ENCODE results near the gene PTPRM. TPM values are rescaled to one million over a fixed set of nuclear protein-coding genes. Genes with fewer than 3 reads are reported as not detected.

Gene PTPRM
- total RNA-seq, 1 donor from 2014 or later: 11.5 TPM

DNA sequence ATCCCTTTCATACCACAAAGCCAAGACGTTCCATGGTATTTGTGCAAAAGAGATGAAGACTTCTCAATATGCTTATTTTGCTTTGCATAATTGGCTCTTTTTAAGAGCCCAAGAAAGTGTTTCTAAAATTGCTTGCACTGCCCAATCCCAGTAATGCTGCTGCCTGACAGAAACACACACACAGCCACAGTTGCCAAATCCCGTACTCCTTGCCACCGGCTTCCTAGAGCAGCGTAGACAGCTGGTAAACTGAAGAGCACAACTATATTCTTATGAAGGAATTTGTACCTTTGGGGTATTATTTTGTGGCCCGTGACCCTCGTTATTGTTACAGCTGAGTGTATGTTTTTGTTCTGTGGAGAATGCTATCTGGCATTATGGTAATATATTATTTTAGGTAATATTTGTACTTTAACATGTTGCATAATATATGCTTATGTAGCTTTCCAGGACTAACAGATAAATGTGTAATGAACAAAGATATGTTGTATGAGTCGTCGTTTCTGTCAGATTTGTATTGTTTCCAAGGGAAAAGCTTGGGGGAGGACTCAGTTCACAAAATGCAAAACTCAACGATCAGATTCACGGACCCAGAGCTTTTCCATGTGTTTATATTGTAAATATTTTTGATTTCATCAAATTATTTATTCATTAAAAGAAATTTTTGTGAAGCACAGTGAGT, 839.2 kb downstream of the PTPRM start:
- Mint-ChIP-seq H3K27me3 (no peaks in the 10 kb centered on the region), H3K27ac (no peak overlapping the region), H3K9me3 (peaks cover 15% of the 10 kb centered on the region), H3K36me3 (ENCODE audit: low read depth) (no peaks in the 10 kb centered on the region), H3K4me3 (no peak overlapping the region), H3K4me1 (no peaks in the 10 kb centered on the region)
- intact Hi-C loops (cut with micrococcal nuclease): no loop called here
- DNase-seq: no peak

GRCh38 chr18:8406868-8407250, 839.7 kb downstream of the PTPRM start:
- Mint-ChIP-seq H3K27ac (no peak overlapping the region), H3K36me3 (ENCODE audit: low read depth) (no peaks in the 10 kb centered on the region), H3K9me3 (peaks cover 17% of the 10 kb centered on the region), H3K4me1 (no peaks in the 10 kb centered on the region), H3K4me3 (no peak overlapping the region), H3K27me3 (no peaks in the 10 kb centered on the region)
- no peak for DNase-seq
- intact Hi-C loops (cut with micrococcal nuclease): no loop called here

DNA sequence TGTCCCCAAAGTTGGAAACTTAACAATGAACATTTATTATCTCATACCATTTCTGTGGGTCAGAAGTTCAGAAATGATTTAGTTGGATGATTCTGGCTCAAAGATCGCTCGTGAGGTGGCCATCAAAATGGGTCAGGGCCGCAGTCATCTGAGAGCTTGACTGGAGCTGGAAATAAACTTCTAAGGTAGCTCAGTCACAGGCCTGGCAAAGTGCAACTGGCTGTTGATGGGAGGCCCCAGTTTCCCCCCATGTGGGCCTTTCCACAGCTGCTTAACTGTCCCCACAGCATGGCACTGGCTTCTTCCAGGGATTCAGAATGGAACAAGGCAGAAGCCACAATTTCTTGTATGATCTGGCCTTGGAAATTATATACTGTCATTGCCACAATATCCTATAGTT, 842.0 kb downstream of the PTPRM start:
- no peaks in the 10 kb centered on the region for H3K36me3 Mint-ChIP-seq (ENCODE audit: low read depth)
- no peak overlapping the region for H3K4me3 Mint-ChIP-seq
- no peaks in the 10 kb centered on the region for H3K27me3 Mint-ChIP-seq
- no peak overlapping the region for H3K27ac Mint-ChIP-seq
- H3K9me3 Mint-ChIP-seq: peaks cover 24% of the 10 kb centered on the region
- no peak for DNase-seq
- H3K4me1 Mint-ChIP-seq: no peaks in the 10 kb centered on the region
- intact Hi-C loops (cut with micrococcal nuclease): no loop called here

GRCh38 chr18:8411492-8411891, 844.4 kb downstream of the PTPRM start:
- H3K36me3 Mint-ChIP-seq (ENCODE audit: low read depth): no peaks in the 10 kb centered on the region
- no peaks in the 10 kb centered on the region for H3K27me3 Mint-ChIP-seq
- no peak overlapping the region for H3K27ac Mint-ChIP-seq
- H3K4me3 Mint-ChIP-seq: no peak overlapping the region
- intact Hi-C loops (cut with micrococcal nuclease): no loop called here
- no peaks in the 10 kb centered on the region for H3K4me1 Mint-ChIP-seq
- DNase-seq: no peak
- peaks cover 24% of the 10 kb centered on the region for H3K9me3 Mint-ChIP-seq

- H3K4me3 Mint-ChIP-seq: no peak overlapping the region
- no peaks in the 10 kb centered on the region for H3K27me3 Mint-ChIP-seq
- no peaks in the 10 kb centered on the region for H3K4me1 Mint-ChIP-seq
- DNase-seq: no peak
- H3K36me3 Mint-ChIP-seq (ENCODE audit: low read depth): no peaks in the 10 kb centered on the region
- intact Hi-C loops (cut with micrococcal nuclease): no loop called here
- peaks cover 24% of the 10 kb centered on the region for H3K9me3 Mint-ChIP-seq
- H3K27ac Mint-ChIP-seq: no peak overlapping the region
Measured at GRCh38 chr18:8412117-8412516, 845.0 kb downstream of the PTPRM start.

- Mint-ChIP-seq H3K9me3 (peaks cover 24% of the 10 kb centered on the region), H3K4me3 (no peak overlapping the region), H3K36me3 (ENCODE audit: low read depth) (no peaks in the 10 kb centered on the region)
Measured at GRCh38 chr18:8413189-8413588, 846.1 kb downstream of the PTPRM start.

GRCh38 chr18:8413751-8414150, 846.6 kb downstream of the PTPRM start:
- Mint-ChIP-seq H3K27me3 (no peaks in the 10 kb centered on the region), H3K36me3 (ENCODE audit: low read depth) (no peaks in the 10 kb centered on the region), H3K27ac (no peak overlapping the region), H3K4me3 (no peak overlapping the region), H3K9me3 (peaks cover 24% of the 10 kb centered on the region), H3K4me1 (no peaks in the 10 kb centered on the region)
- DNase-seq: no peak
- intact Hi-C loops (cut with micrococcal nuclease): no loop called here

More at GRCh38 chr18:8413189-8413588, 846.1 kb downstream of the PTPRM start:
- intact Hi-C loops (cut with micrococcal nuclease): no loop called here
- Mint-ChIP-seq H3K27me3 (no peaks in the 10 kb centered on the region), H3K4me1 (no peaks in the 10 kb centered on the region), H3K27ac (no peak overlapping the region)
- DNase-seq: no peak

DNA sequence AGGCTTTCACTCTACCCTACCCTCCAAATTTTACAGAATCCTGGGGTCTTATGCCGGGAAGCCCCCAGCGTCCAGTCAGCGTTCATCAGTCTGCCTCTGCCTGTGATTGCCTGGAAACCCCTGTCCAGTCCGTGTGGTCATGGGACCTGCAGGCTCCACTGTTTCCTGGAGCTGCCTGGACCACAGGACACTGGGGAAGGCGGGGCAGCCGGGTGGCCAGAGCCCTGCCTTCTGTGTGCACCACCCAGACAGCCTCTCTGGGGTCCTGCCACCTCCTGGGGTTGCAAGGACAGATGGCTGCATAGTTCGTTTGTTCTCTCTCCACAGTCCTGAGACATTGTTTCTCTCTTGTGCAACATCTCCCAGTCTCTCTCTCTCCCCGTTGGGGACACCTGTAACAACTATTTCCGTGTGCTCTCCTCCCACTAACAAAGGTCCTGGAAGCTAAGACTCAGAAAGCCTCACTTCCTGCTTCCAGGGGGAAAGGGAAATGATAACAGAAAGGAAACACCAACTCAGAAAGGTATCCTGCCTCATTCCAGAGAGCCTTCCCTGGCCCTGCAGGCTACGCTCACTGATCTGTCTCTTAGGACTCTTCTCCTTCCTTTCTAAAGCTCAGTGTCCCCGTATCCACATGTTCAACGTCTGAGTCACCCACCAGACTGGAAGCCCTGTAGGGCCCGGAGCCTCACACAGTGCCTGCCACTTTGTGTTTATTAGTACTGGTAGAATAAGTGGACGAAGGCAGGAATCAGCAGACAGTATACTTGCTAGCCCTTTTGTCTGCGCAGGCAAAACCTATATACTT, 849.3 kb downstream of the PTPRM start:
- no peaks in the 10 kb centered on the region for H3K27me3 Mint-ChIP-seq
- no peaks in the 10 kb centered on the region for H3K4me1 Mint-ChIP-seq
- H3K27ac Mint-ChIP-seq: no peak overlapping the region
- peaks cover 8% of the 10 kb centered on the region for H3K9me3 Mint-ChIP-seq
- H3K4me3 Mint-ChIP-seq: no peak overlapping the region
- intact Hi-C loops (cut with micrococcal nuclease): no loop called here
- no peak for DNase-seq
- no peaks in the 10 kb centered on the region for H3K36me3 Mint-ChIP-seq (ENCODE audit: low read depth)

DNA sequence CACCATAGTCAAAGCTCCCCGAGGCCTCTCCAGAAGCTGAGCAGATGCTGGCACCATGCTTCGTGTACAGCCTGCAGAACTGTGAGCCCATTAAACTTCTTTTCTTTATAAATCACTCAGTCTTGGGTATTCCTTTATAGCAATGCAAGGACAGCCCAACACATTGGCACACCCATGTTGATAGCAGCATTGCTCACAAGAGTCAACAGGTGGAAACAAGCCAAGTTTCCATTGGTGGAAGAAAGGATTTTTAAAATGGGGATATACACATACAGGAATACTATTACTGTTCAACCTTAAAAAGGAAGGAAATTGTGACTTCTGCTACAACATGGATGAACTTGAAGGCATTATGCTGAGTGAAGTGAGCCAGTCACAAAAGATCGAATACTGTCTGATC, 855.3 kb downstream of the PTPRM start:
- Mint-ChIP-seq H3K9me3 (no peaks in the 10 kb centered on the region), H3K4me3 (no peak overlapping the region), H3K36me3 (ENCODE audit: low read depth) (no peaks in the 10 kb centered on the region), H3K4me1 (no peaks in the 10 kb centered on the region), H3K27me3 (no peaks in the 10 kb centered on the region), H3K27ac (no peak overlapping the region)
- intact Hi-C loops (cut with micrococcal nuclease): no loop called here
- no peak for DNase-seq

DNA sequence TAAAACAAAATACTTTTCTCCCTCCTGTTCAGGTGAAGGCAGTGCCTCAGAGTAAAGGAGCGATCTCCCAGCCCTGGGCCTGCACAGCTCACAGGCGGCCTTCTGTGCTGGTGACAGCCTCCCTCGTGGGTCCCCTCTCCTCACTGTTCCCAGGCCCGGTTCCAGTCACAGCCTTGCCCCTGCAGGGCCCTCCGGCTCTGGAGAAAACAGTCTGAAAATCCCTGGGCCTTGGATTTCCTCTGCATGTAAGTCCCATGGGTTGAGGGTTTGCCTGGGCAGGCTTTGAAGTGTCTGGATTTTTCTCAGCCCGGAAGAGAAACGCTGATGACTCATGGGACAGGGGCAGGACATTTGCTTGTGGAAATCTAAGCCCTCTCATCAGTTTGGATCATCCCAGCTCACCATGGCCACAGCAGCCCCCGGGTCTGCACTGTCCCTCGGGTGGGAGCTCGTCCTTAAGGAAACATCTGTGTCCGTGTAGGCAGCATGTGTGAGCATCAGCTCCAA, 856.0 kb downstream of the PTPRM start:
- Mint-ChIP-seq H3K4me3 (no peak overlapping the region), H3K36me3 (ENCODE audit: low read depth) (no peaks in the 10 kb centered on the region), H3K27ac (no peak overlapping the region), H3K4me1 (no peaks in the 10 kb centered on the region), H3K27me3 (no peaks in the 10 kb centered on the region), H3K9me3 (no peaks in the 10 kb centered on the region)
- intact Hi-C loops (cut with micrococcal nuclease): no loop called here
- DNase-seq: no peak

GRCh38 chr18:8424481-8424880, 857.4 kb downstream of the PTPRM start:
- H3K27ac Mint-ChIP-seq: no peak overlapping the region
- DNase-seq: no peak
- no peaks in the 10 kb centered on the region for H3K27me3 Mint-ChIP-seq
- intact Hi-C loops (cut with micrococcal nuclease): no loop called here
- H3K4me3 Mint-ChIP-seq: no peak overlapping the region
- H3K9me3 Mint-ChIP-seq: no peaks in the 10 kb centered on the region
- H3K36me3 Mint-ChIP-seq (ENCODE audit: low read depth): no peaks in the 10 kb centered on the region
- no peaks in the 10 kb centered on the region for H3K4me1 Mint-ChIP-seq

DNA sequence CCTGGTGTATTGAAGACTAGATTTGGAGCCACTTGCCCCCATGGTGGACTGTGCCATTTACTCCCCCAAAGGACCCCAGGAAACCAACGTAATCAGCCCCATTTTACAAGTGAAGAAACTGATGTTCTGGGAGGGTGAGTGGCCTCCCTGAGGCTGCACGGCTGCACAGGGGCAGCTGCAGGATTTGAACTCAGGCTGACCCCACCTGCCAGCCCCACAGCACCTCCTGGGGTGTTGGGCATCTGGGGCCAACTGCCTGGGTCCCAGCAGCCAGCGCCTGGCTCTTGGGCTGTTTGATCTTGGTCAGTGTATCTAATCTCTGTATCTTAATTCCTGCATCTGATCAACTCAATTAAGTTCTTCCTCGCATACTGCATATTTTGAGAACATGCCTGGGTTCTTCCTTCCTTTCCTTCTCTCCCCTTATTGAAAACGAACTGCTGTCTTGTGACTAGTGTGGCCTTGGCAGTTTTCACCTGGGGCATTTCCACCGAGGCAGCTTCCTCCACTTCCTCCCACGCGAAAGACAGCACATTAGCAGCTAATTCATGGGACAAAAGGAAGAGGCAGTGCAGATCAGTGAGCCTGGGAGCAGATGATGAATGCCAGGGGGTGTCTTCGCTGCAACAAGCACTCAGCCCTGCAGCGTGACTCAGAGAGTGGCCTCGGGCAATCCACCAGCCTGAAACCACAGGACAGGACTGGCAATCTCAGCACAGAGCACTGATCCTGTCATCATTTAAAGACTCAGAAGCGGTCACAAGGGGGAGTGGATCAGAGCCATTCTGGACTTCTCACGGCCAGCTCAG, 858.0 kb downstream of the PTPRM start:
- H3K27me3 Mint-ChIP-seq: no peaks in the 10 kb centered on the region
- DNase-seq: no peak
- H3K4me3 Mint-ChIP-seq: no peak overlapping the region
- intact Hi-C loops (cut with micrococcal nuclease): no loop called here
- H3K9me3 Mint-ChIP-seq: no peaks in the 10 kb centered on the region
- no peak overlapping the region for H3K27ac Mint-ChIP-seq
- H3K4me1 Mint-ChIP-seq: no peaks in the 10 kb centered on the region
- H3K36me3 Mint-ChIP-seq (ENCODE audit: low read depth): no peaks in the 10 kb centered on the region

GRCh38 chr18:8426401-8426800, 859.3 kb downstream of the PTPRM start:
- H3K27ac Mint-ChIP-seq: no peak overlapping the region
- H3K36me3 Mint-ChIP-seq (ENCODE audit: low read depth): no peaks in the 10 kb centered on the region
- H3K4me3 Mint-ChIP-seq: no peak overlapping the region
- H3K4me1 Mint-ChIP-seq: no peaks in the 10 kb centered on the region
- intact Hi-C loops (cut with micrococcal nuclease): no loop called here
- no peaks in the 10 kb centered on the region for H3K27me3 Mint-ChIP-seq
- no peaks in the 10 kb centered on the region for H3K9me3 Mint-ChIP-seq
- peak; percentile 61 for DNase-seq

- no peaks in the 10 kb centered on the region for H3K9me3 Mint-ChIP-seq
- intact Hi-C loops (cut with micrococcal nuclease): no loop called here
- no peaks in the 10 kb centered on the region for H3K36me3 Mint-ChIP-seq (ENCODE audit: low read depth)
- DNase-seq: no peak
- no peaks in the 10 kb centered on the region for H3K4me1 Mint-ChIP-seq
- H3K27ac Mint-ChIP-seq: no peak overlapping the region
- no peaks in the 10 kb centered on the region for H3K27me3 Mint-ChIP-seq
- H3K4me3 Mint-ChIP-seq: no peak overlapping the region
Measured at GRCh38 chr18:8427339-8427738, 860.2 kb downstream of the PTPRM start.

All from activated CD4-positive, alpha-beta T cell treated with anti-CD3 and anti-CD28 coated beads, Interleukin-2, amount 10 ng/mL, durations not matched to agents 24 days and 14 days (primary cell).